HAP-1 (cell line): ENCODE data around the gene NEUROG1.

ENCODE experiments used
- DNase-seq, 2 experiments: peaks; one replicate each; pipeline ENCODE4 v3.0.0-alpha.2; 2016 to 2020; ENCODE audit warnings: low spot score in 2 of 2
- H3K27me3 ChIP-seq: fragments of 250-450 bp; sonication (Bioruptor Pico); 2 replicates; pipeline ENCODE4 v1.5.1; 2020; ENCODE audit warnings: low read depth, mild to moderate bottlenecking, moderate library complexity
- H3K36me3 ChIP-seq: fragments of 250-450 bp; sonication (Bioruptor Pico); replicated peaks from 2 replicates; pipeline ENCODE4 v1.5.1; 2020; ENCODE audit warnings: mild to moderate bottlenecking
- H3K4me1 ChIP-seq: fragments of 250-450 bp; sonication (Bioruptor Pico); 2 replicates; pipeline ENCODE4 v1.5.1; 2020; ENCODE audit warnings: mild to moderate bottlenecking
- H3K4me3 ChIP-seq: fragments of 250-450 bp; sonication (Bioruptor Pico); 2 replicates; pipeline ENCODE4 v1.5.1; 2020; ENCODE audit warnings: mild to moderate bottlenecking, moderate library complexity
- H3K9me3 ChIP-seq: fragments of 250-450 bp; sonication (Bioruptor Pico); 2 replicates; pipeline ENCODE4 v1.5.1; 2020; ENCODE audit warnings: mild to moderate bottlenecking, moderate library complexity
- in situ Hi-C: fragments of 300-500 bp; cut with MboI; formaldehyde crosslinking; loops from 3 replicates; pipeline ENCODE4 v1.14.3; 2020; ENCODE audit warnings: low sequenced_read_pairs, inconsistent platforms, mixed read lengths

NEUROG1 gene

DNA sequence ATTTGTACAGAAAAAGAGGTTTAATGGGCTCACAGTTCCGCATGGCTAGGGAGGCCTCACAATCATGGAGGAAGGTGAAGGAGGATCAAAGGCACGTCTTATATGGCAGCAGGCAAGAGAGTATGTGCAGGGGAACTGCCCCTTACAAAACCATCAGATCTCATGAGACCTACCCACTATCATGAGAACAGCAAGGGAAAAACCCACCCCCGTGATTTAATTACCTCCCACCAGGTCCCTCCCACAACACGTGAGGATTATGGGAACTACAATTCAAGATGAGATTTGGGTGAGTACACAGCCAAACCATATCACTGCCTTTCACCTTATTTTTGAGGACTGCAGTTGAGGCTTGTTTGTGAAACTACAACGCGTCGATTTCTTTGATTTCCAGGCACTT lies 20.9 kb upstream of the NEUROG1 start:
- Histone ChIP-seq H3K27me3 (no peaks in the 10 kb centered on the region), H3K4me3 (no peak overlapping the region), H3K4me1 (peaks cover 7% of the 10 kb centered on the region), H3K36me3 (no peaks in the 10 kb centered on the region), H3K9me3 (no peaks in the 10 kb centered on the region)
- DNase-seq, result no peak
- in situ Hi-C loops, result loop anchor here (5.0 kb wide), 1 partner anchor 276 kb away; the partner anchor contains the start of gene SLC25A48

DNA sequence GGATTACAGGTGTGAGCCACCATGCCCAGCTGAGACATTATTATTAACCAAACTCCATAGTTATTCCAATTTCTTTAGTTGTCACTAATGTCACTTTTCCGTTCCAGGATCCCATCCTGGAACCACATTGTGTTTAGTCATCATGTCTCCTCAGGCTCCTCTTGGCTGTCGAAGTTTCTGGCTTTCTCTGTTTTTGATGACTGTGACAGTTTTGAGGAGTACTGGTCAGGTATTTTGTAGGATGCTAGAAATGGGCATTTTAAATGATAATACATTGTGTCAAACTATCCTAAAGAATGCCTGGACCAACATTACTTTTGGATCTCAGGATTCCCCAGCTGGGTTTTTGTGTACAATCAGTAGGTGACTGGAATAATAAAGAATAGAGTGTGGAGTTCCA lies 19.8 kb upstream of the NEUROG1 start:
- Histone ChIP-seq H3K36me3 (no peaks in the 10 kb centered on the region), H3K27me3 (no peaks in the 10 kb centered on the region), H3K4me1 (peaks cover under 1% of the 10 kb centered on the region; the same call in 1 of the 2 replicates), H3K9me3 (no peaks in the 10 kb centered on the region), H3K4me3 (no peak overlapping the region)
- in situ Hi-C loops, result loop anchor here (5.0 kb wide), 1 partner anchor 277 kb away; the partner anchor contains the start of gene SLC25A48
- no peak for DNase-seq

DNA sequence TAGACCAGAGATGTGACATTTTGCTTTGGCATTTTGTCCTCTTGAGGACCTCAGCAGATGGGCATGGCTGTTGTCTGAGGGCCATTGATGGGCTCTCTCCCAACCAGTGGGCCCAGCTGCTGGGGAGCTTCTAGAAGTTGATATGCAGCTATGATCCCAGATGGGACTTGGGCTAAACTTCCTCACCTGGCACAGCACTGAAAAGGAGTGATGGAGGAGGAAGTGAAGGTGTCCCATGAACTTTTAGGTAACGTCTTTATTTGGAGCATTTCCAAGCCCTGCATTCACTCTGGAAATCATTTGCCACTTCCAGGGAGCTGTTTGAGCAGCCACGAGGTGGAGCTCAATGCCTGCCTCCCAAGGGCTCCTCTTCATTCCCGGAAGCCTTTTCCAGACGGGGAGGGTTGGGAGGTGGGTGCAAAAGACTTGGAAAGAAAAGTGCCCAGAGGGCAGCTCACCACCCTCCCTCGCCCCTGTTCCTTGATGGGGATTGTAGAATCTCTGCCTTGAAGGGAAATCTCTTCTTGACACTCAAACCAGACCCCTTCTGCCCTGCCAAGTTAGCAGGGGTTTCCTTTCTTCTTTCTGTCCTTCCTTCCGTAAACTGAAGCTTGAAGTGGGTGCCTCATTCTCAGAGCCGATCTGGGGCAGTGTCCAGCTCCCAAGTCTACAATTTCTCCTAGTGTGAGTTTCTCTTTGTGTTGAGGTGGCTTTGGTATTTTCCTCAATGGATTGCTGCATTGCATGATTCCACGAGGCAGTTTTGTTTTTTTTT lies 18.1 kb upstream of the NEUROG1 start:
- H3K4me1 ChIP-seq, result no peaks in the 10 kb centered on the region
- no peaks in the 10 kb centered on the region for H3K9me3 ChIP-seq
- in situ Hi-C loops, result loop anchor here (5.0 kb wide), 1 partner anchor 87 kb away; no protein-coding TSS in a partner anchor
- peaks cover 3% of the 10 kb centered on the region; the same call in 1 of the 2 replicates for H3K27me3 ChIP-seq
- no peaks in the 10 kb centered on the region for H3K36me3 ChIP-seq
- peak; percentile 54 to 78 for DNase-seq
- no peak overlapping the region for H3K4me3 ChIP-seq

DNA sequence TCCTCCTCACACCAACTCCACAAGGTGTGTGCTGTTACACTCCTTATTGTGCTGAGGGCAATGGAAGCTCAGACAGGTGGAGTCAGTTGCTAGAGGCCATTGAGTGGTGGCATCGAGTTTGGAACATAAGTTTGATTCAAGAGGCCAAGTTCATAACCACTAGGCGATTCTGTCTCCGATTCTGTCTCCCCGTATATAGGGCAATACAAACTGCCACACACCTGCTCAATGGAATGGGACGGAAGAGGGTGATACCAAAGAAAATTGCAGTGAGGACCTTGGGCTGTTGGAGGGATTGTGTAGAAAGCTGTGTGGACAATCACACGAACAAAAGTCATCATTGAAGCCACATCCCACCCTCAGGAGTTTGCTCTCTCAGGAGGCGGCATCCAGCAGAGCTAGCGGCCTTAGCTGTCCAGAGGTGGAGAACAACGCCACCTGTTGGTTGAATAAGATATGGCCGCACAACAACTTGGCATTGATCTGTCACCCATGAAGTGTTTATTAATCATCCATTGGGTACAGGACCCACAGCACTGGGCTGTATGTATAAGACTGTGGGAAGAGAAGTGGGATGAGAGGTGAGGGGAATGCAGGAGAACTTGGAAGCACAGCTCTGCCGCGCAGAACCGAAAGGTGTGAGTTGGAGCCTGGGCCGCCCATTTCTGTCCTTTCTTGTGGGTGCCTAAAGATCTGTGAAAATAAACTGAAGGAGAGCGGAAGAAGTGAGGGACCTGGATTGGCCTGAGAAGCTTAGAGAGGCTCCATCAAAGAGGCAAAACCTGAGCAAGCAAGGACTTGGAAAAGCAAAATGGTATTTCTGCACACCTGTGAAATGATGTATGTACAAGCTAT lies 16.1 kb upstream of the NEUROG1 start:
- H3K27me3 ChIP-seq, result peaks cover 4% of the 10 kb centered on the region; the same call in 1 of the 2 replicates
- in situ Hi-C loops, result loop anchor here (5.0 kb wide), 1 partner anchor 85 kb away; no protein-coding TSS in a partner anchor

DNA sequence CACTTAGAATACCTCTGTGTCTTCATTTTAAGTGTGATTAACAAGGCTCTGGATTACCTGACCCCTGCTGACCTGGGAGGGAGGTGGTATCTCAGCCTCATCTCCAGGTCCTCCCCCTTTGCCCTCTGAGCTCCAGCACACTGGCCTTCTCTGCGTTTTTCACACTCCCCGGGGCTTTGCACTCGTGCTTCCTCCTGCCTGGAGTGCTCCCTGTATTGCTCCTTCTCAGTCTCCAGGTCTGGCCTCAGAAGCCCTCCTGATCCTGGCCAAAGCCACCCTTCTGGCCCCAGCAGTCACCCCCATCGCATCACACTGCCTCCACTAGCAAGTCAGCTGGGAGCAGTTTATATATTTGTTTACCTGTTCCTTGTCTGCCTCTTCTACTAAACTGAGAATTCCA lies 13.6 kb upstream of the NEUROG1 start:
- H3K36me3 ChIP-seq, result no peaks in the 10 kb centered on the region
- H3K4me3 ChIP-seq, result no peak overlapping the region
- no peaks in the 10 kb centered on the region; the same call in 1 of the 2 replicates for H3K9me3 ChIP-seq
- DNase-seq, result no peak
- no peaks in the 10 kb centered on the region for H3K4me1 ChIP-seq
- in situ Hi-C loops, result no loop called here
- H3K27me3 ChIP-seq, result peaks cover 4% of the 10 kb centered on the region; the same call in 1 of the 2 replicates

More for the DNA sequence above, 16.1 kb upstream of the NEUROG1 start:
- DNase-seq, result peak; percentile 55 to 86
- H3K4me1 ChIP-seq, result no peaks in the 10 kb centered on the region
- no peak overlapping the region for H3K4me3 ChIP-seq
- no peaks in the 10 kb centered on the region for H3K9me3 ChIP-seq
- no peaks in the 10 kb centered on the region for H3K36me3 ChIP-seq

DNA sequence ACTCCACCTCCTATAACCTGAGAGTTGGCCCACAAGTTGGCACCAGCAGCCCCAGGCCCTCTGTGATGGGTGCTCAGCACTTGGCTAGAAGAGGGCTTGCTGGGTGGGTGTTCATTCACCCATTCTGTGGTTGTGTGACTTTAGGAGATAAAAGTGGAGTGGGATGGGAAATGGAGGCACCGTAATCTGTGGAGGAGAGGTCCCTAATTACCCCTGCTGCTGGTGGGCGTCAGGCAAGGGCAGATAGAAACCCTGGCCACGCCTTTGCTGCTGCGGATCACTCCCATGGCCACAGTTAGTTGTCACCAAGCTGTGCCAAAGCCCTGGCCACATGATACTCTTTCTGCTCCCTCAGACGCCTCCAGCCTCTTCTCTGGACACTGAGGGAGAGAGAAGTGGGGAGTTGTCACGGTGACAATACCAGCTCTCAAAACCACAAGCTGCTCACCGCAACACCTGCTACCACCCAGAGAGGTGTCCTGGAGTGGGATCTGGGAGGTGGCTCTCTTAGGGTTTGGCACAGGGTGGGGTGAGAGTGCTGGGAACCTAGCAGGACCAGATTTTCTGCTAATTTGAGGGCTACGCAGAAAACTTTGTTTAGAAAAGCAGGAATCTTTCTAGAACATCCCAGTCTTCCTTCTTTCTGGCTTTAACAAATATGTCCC lies 12.0 kb upstream of the NEUROG1 start:
- H3K27me3 ChIP-seq, result peaks cover 4% of the 10 kb centered on the region; the same call in 1 of the 2 replicates

DNA sequence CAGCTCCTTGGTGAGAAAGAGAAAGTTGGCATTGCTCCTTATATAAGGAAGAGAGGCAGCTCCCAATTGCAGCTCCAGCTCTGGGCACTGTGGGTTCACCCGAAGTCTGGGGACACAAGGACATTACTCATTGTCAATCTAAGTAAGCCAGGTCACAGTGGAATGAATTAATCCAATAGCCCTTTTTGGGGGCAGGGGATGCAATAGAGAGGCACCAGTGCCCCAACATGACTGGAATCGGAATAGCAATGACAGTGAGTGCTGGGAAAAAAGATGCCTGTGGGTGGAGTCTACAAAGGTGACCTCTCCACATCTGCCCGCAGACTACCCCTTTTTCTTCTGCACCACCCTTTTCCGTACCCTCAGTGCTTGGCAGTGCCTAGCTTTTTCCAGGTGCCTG lies 11.1 kb upstream of the NEUROG1 start:
- H3K9me3 ChIP-seq, result peaks cover 3% of the 10 kb centered on the region; the same call in 1 of the 2 replicates
- no peaks in the 10 kb centered on the region for H3K36me3 ChIP-seq
- H3K4me1 ChIP-seq, result peaks cover 16% of the 10 kb centered on the region
- no peak for DNase-seq
- H3K27me3 ChIP-seq, result peaks cover 4% of the 10 kb centered on the region; the same call in 1 of the 2 replicates
- in situ Hi-C loops, result no loop called here
- H3K4me3 ChIP-seq, result no peak overlapping the region

More for the DNA sequence above, 12.0 kb upstream of the NEUROG1 start:
- peaks cover 3% of the 10 kb centered on the region; the same call in 1 of the 2 replicates for H3K9me3 ChIP-seq
- no peak for DNase-seq
- H3K4me3 ChIP-seq, result no peak overlapping the region
- no peaks in the 10 kb centered on the region for H3K36me3 ChIP-seq
- H3K4me1 ChIP-seq, result peaks cover 9% of the 10 kb centered on the region
- in situ Hi-C loops, result no loop called here

DNA sequence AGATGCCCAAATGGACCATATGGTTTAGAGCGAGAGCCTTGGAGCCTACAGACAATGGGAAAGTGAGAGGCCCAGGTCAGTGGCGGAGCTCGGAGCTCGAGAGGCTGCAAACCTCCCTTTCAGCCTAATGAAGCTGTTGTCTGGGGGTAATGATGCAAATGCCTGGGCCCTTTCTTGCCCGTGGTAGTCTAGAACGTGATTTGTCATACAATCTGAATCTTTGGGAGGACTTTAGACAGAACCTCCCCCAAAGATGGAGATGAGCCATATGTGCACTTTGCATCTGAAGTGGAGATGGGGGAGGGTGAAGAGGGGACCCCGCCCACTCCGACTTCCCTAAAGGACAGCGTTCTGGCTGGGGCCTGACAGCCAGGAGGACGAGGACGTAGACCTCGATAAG lies 10.3 kb upstream of the NEUROG1 start:
- Histone ChIP-seq H3K4me3 (no peak overlapping the region), H3K9me3 (peaks cover 3% of the 10 kb centered on the region; the same call in 1 of the 2 replicates), H3K36me3 (no peaks in the 10 kb centered on the region), H3K4me1 (peaks cover 16% of the 10 kb centered on the region), H3K27me3 (peaks cover 4% of the 10 kb centered on the region; the same call in 1 of the 2 replicates)
- in situ Hi-C loops, result no loop called here
- DNase-seq, result no peak

DNA sequence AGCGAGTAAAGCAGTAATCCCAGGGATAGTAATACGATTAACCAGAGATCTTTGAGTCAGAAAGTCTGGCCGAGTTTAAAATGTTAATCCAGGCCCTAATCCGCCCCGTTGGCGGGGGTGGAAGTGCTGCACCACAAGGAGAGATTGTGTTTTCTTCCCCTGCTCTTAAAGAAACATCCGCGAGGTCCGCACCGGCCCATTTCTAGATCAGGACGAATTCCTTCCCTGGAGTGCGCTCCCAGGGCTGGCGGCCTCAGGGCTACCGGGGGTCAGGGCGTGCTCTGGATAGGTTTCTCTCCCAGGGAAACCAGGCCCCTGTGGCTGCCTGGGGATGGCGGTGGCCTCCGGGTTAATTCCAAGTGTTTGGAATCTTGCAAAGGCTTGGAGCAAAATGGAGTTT lies 9.3 kb upstream of the NEUROG1 start:
- Histone ChIP-seq H3K9me3 (peaks cover 3% of the 10 kb centered on the region; the same call in 1 of the 2 replicates), H3K4me1 (peaks cover 16% of the 10 kb centered on the region), H3K27me3 (peaks cover 4% of the 10 kb centered on the region; the same call in 1 of the 2 replicates), H3K36me3 (no peaks in the 10 kb centered on the region), H3K4me3 (no peak overlapping the region)
- in situ Hi-C loops, result no loop called here
- no peak for DNase-seq

DNA sequence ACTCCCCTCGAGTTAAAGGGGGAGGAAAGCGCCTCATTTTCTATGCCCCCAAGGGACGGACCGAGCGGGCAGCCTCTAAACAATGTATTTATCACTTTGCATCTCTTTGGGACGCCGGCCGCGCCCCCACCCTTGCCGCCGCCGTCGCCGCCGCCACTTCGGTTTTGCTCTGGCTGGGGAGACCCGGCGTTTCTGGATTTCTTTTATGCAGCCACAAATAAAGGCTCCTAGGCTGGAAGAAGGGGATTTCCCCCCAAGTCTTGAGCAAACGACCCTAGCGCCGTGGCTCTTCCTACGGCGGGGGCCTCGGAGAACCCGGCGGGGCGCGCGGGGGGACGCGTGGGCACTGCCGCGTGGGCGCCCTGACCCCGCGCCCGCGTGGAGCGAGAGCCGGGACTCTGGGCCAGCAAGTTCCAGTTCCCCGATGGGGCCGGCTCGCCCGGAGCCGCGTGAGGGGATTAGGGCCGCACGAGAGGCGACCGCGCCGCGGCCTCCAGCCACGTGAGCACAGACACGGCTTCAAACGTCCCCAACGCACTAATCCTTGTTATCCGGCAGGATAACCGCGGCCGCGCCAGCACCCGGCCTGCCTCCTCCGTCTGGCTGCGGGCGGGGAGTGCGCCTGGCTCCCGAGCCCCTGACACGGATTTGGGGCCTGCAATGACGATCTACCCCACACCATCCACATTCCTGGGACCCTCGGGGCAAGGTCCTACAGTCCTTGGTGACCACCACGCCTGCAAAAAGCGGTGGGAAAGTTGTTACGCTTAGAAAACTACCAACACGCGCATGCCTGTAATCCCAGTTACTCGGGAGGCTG lies 7.9 kb upstream of the NEUROG1 start:
- Histone ChIP-seq H3K4me3 (peak overlapping the region; percentile 10), H3K9me3 (peaks cover 3% of the 10 kb centered on the region; the same call in 1 of the 2 replicates), H3K4me1 (peaks cover 16% of the 10 kb centered on the region), H3K27me3 (no peaks in the 10 kb centered on the region), H3K36me3 (no peaks in the 10 kb centered on the region)
- in situ Hi-C loops, result no loop called here
- DNase-seq, result peak in 1 of 2 experiments; percentile 80

DNA sequence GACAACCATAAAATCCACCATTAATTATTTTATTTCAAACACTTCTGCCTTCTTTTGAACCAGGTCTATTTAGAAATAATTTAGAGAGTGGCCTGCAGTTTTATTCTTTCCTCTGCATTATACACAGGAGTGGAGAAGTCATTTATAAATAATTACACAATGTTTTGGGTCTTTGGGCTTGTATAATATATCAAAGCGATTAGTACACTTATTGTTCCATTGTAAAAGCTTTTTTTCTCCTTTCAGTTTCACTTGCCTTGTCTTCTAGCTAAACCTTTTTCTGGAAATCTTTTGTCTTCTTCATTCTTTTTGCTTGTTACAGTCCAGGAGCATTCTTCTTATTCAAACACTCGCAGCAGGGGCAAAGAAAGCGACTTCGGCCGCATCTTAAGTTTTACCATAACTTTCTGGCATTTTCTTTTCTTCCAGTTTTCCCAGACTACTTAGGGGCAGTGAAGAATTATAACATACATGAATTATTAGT lies 7.3 kb upstream of the NEUROG1 start:
- Histone ChIP-seq H3K4me3 (peak overlapping the region; percentile 10), H3K27me3 (no peaks in the 10 kb centered on the region), H3K9me3 (peaks cover 3% of the 10 kb centered on the region; the same call in 1 of the 2 replicates), H3K36me3 (no peaks in the 10 kb centered on the region), H3K4me1 (peaks cover 16% of the 10 kb centered on the region)
- peak in 1 of 2 experiments; percentile 95 for DNase-seq
- in situ Hi-C loops, result no loop called here

DNA sequence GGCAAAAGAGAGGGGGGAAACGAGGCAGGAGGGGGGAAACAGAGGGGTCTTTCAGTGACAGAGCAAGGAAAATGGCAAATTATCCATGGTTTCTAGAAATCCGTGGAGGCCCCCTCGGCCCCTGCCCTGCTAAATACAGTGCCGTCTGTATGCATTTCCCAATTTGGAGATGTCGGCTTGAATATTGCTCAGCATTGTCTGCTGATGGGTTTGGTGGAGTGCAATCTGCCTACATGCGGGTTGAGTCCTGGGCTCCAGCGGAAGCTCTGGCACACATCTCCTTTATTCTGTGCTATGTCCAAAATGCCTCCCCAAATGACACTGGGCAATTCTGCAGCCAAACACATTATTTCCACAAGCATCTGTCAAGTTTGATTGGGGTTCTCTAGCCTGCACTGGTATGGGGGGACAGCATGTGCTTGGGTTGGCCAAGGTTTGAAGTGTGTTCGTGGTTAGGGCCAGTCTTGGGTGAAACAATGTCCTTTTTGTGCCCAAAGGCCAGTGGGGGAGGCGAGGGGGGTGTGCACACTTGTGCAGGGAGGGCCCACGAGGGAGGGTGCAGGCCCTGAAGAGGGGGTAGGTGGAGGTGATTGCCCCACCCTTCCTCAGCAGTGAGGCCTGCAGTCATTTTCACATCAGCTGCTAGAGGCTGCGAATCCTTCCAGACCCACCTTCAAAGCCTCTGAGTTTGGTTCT lies 6.2 kb upstream of the NEUROG1 start:
- Histone ChIP-seq H3K36me3 (no peaks in the 10 kb centered on the region), H3K27me3 (no peaks in the 10 kb centered on the region), H3K4me1 (peaks cover 16% of the 10 kb centered on the region), H3K9me3 (peaks cover 3% of the 10 kb centered on the region; the same call in 1 of the 2 replicates), H3K4me3 (no peak overlapping the region)
- no peak for DNase-seq
- in situ Hi-C loops, result no loop called here
